ENCODE measurements around the gene PRM1. TPM values are rescaled to one million over a fixed set of nuclear protein-coding genes. Genes with fewer than 3 reads are reported as not detected.

The PRM1 gene
- total and polyA plus RNA-seq, 2 experiments from 2014 or later, result not detected

DNA sequence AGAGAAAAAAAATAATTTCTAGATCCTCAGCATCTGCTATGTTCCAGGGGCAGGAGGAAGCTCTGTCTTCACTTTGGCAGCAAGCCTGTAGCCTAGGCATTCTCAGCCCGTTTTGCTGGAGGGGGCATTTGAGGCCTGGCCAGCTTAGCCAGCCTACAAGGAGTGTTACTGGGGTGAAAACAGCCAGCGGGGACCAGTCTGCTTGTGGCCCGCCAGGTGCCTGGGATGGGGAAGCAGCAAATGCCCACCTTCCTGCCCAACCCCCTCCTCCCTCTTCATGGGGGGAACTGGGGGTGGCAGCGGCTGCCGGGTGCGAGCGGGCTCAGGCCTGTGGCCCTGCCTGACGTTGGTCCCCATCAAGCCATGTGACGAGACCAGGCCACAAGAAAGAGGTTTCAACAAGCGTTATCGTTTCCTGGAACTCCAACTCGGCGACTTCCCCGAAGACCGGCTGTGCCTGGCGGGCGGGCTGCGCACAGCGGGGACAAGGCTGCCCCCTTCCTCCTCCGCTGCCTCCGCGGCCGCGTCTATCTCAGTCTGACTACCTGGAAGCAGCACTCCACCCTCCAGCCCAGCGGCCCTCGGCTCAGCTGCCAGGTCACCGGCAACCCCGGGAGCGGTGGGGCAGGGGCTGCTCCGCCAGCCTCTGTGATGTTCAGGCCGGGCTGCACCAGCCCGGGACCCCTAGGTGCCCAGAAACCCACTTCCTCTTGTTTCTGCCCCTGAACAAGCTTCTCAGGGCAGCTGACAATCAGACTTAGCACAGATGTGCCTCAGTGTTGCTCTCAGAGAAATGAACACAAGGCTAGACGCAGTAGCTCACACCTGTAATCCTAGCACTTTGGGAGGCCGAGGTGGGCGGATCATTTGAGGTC is 48.0 kb downstream of the PRM1 start:
- Histone ChIP-seq H3K9me3 (ENCODE audit: low read depth) (no peaks in the 10 kb centered on the region), H3K4me3 (no peak overlapping the region), H3K4me1 (ENCODE audit: low read depth) (no peaks in the 10 kb centered on the region), H3K27ac (no peak overlapping the region), H3K27me3 (no peaks in the 10 kb centered on the region), H3K36me3 (no peaks in the 10 kb centered on the region)
- TF ChIP-seq, protein P1, sequence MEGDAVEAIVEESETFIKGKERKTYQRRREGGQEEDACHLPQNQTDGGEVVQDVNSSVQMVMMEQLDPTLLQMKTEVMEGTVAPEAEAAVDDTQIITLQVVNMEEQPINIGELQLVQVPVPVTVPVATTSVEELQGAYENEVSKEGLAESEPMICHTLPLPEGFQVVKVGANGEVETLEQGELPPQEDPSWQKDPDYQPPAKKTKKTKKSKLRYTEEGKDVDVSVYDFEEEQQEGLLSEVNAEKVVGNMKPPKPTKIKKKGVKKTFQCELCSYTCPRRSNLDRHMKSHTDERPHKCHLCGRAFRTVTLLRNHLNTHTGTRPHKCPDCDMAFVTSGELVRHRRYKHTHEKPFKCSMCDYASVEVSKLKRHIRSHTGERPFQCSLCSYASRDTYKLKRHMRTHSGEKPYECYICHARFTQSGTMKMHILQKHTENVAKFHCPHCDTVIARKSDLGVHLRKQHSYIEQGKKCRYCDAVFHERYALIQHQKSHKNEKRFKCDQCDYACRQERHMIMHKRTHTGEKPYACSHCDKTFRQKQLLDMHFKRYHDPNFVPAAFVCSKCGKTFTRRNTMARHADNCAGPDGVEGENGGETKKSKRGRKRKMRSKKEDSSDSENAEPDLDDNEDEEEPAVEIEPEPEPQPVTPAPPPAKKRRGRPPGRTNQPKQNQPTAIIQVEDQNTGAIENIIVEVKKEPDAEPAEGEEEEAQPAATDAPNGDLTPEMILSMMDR (IDR thresholded peaks at IDR 0.05; ENCODE audit: low read depth, low read length), result no peak
- DNase-seq (ENCODE audit: low read depth in 1 of 2, low spot score in 1 of 2), result no peak

DNA sequence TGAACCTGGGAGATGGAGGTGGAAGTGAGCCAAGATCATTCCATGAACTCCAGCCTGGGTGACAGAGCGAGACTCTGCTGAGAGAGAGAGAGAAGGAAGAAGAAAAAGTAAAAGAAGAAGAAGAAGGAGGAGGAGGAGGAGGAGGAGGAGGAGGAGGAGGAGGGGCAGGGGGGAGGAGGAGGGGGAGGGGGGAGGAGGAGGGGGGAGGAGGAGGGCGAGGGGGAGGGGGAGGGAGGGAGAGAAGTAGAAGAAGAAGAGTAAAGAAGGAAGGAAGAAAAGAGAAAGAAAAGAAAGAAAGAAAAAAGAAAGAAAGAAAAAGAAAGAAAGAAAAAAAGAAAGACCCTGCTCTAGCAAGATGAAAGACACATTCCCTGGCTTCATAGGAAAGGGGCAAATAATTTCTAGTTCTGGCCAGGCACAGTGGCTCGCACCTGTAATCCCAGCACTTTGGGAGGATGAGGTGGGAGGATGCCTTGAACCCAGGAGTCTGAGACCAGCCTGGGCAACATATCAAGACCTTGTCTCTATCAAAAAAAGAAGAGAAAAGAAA is 48.8 kb downstream of the PRM1 start:
- Histone ChIP-seq H3K36me3 (no peaks in the 10 kb centered on the region), H3K4me1 (ENCODE audit: low read depth) (no peaks in the 10 kb centered on the region), H3K27ac (no peak overlapping the region), H3K9me3 (ENCODE audit: low read depth) (no peaks in the 10 kb centered on the region), H3K27me3 (no peaks in the 10 kb centered on the region), H3K4me3 (no peak overlapping the region)
- no peak for DNase-seq (ENCODE audit: low read depth in 1 of 2, low spot score in 1 of 2)
- TF ChIP-seq, protein P1 (IDR thresholded peaks at IDR 0.05; ENCODE audit: low read depth, low read length), result no peak

- H3K27ac ChIP-seq, result no peak overlapping the region
- no peaks in the 10 kb centered on the region for H3K27me3 ChIP-seq
- no peak for DNase-seq (ENCODE audit: low read depth in 1 of 2, low spot score in 1 of 2)
- H3K9me3 ChIP-seq (ENCODE audit: low read depth), result no peaks in the 10 kb centered on the region
- H3K4me1 ChIP-seq (ENCODE audit: low read depth), result no peaks in the 10 kb centered on the region
- no peak overlapping the region for H3K4me3 ChIP-seq
- TF ChIP-seq, protein P1 (IDR thresholded peaks at IDR 0.05; ENCODE audit: low read depth, low read length), result no peak
- H3K36me3 ChIP-seq, result no peaks in the 10 kb centered on the region
Measured at GRCh38 chr16:11231367-11231970, 49.7 kb downstream of the PRM1 start.

Other genes with a start within 250 kb of the PRM1 start
- 7.3 and 11.0 TPM in 2 replicates for gene SOCS1, start 25.1 kb downstream of the PRM1 start, total RNA-seq
- gene SOCS1, start 25.1 kb downstream of the PRM1 start, polyA plus RNA-seq, result 3.4 and 3.6 TPM in 2 replicates
- gene TNP2, start 12.0 kb downstream of the PRM1 start, total RNA-seq, result not detected in 2 replicates
- not detected in 2 replicates for gene TNP2, start 12.0 kb downstream of the PRM1 start, polyA plus RNA-seq
- gene PRM3, start 7.7 kb downstream of the PRM1 start, total RNA-seq, result not detected in 2 replicates
- gene PRM3, start 7.7 kb downstream of the PRM1 start, polyA plus RNA-seq, result not detected in 2 replicates
- gene PRM2, start 4.8 kb downstream of the PRM1 start, total RNA-seq, result 0.42 TPM in 1 of 2 replicates, not detected in the other
- gene PRM2, start 4.8 kb downstream of the PRM1 start, polyA plus RNA-seq, result not detected in 2 replicates
- gene RMI2, start 64.1 kb upstream of the PRM1 start, total RNA-seq, result 15.7 and 21.0 TPM in 2 replicates
- gene RMI2, start 64.1 kb upstream of the PRM1 start, polyA plus RNA-seq, result 39.8 and 45.3 TPM in 2 replicates